DND-41 (cell line): ENCODE measurements around the gene ELMO3.

ENCODE experiments used
- ATAC-seq: fragments of 200-7000 bp; cut with Tn5 transposase; 3 replicates; pipeline ENCODE4 v1.9.1; 2021; ENCODE audit warnings: low read depth; ENCODE audit not compliant: insufficient read depth
- DNase-seq: peaks from one replicate; pipeline ENCODE4 v3.0.0-alpha.2; 2020
- H2AFZ ChIP-seq: 2 replicates; pipeline ENCODE4 v1.6.0; 2012; ENCODE audit warnings: low read depth, low read length
- H3K27ac ChIP-seq: 2 replicates; pipeline ENCODE4 v1.5.1; 2012; ENCODE audit warnings: low read length, inconsistent platforms
- H3K27me3 ChIP-seq: fragments of 200-600 bp; sonication (generic); 2 replicates; pipeline ENCODE4 v1.6.0; 2012; ENCODE audit warnings: low read length, mild to moderate bottlenecking, inconsistent platforms; ENCODE audit not compliant: insufficient read depth, poor library complexity
- H3K36me3 ChIP-seq: 2 replicates; pipeline ENCODE4 v1.5.1; 2012; ENCODE audit warnings: low read length, inconsistent platforms; ENCODE audit not compliant: insufficient read depth
- H3K4me1 ChIP-seq: 2 replicates; pipeline ENCODE4 v1.5.1; 2012; ENCODE audit warnings: mild to moderate bottlenecking, low read length; ENCODE audit not compliant: insufficient read depth
- H3K4me2 ChIP-seq: 2 replicates; pipeline ENCODE4 v1.6.0; 2012; ENCODE audit warnings: mild to moderate bottlenecking, moderate library complexity, low read length, inconsistent platforms; ENCODE audit not compliant: insufficient read depth
- H3K4me3 ChIP-seq, 2 experiments: fragments of 200-600 bp in 1 of 2; shearing (Covaris generic) in 1 of 2; 2 replicates each; pipeline ENCODE4 v1.5.1; 2012 to 2016; ENCODE audit warnings: inconsistent platforms in 2 of 2, low read length in 2 of 2, mild to moderate bottlenecking in 2 of 2, low read depth in 1 of 2, moderate library complexity in 1 of 2
- H3K79me2 ChIP-seq: 2 replicates; pipeline ENCODE4 v1.6.0; 2012; ENCODE audit warnings: low read length, inconsistent platforms; ENCODE audit not compliant: insufficient read depth
- H3K9ac ChIP-seq: 2 replicates; pipeline ENCODE4 v1.6.0; 2012; ENCODE audit warnings: low read depth, mild to moderate bottlenecking, inconsistent platforms, low read length, moderate library complexity
- H3K9me3 ChIP-seq: 2 replicates; pipeline ENCODE4 v1.5.1; 2012; ENCODE audit warnings: low read length, moderate library complexity, mild to moderate bottlenecking, inconsistent platforms; ENCODE audit not compliant: insufficient read depth, severe bottlenecking
- H4K20me1 ChIP-seq: 2 replicates; pipeline ENCODE4 v1.6.0; 2012; ENCODE audit warnings: low read length; ENCODE audit not compliant: insufficient read depth
- EZH2 ChIP-seq: IDR thresholded peaks from 3 replicates; pipeline ENCODE4 v1.6.1; 2012; ENCODE audit warnings: borderline replicate concordance, low read depth, mild to moderate bottlenecking, moderate library complexity, low read length, inconsistent platforms; ENCODE audit not compliant: severe bottlenecking
- TF ChIP-seq, protein P1 (sequence below): IDR thresholded peaks from 2 replicates; pipeline ENCODE4 v1.5.1; 2012; ENCODE audit warnings: borderline replicate concordance, low read length, moderate library complexity, mild to moderate bottlenecking; ENCODE audit not compliant: poor library complexity, severe bottlenecking; ENCODE audit errors: extremely low read depth

ELMO3 gene

DNA sequence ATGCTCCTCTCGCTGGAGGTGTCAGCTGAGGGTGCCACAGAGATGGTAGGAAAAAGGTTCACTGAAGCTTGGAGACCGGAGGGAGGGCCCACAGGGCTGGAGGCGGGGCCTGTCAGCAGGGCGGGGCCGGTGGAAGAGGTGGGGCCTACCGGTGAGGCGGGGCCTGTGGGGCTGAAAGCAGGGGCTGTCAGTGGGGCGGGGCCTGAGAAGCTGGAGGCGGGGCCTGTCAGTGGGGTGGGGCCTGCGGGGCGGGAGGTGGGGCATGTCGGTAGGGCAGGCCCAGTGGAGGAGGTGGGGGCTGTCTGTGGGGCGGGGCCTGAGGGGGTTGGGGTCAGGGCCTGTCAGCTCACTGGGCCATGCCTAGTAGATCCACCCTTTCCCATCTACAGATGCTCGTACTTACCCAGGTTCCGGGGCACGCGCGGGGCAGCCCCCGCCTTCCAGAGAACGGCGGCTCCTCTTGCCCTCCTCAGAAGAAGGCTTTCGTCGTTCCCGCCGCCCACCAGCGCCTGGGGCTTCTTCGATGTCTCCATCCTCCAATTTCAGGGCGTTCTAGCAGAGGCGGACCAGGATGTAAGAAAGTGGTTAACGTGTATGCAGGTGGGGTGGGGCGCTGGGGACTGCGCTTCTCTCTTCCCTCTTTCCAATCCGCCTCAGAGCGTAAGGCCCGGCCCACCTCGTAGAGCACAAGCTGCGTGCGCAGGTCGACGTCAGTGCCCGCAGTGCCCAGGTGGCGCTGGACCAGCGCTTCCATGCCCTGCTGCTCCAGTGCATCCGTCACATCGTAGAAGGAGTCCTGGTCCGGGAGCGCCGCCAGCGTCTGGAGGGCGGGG, 37.8 kb downstream of the ELMO3 start:
- Histone ChIP-seq H3K36me3 (peaks cover 34% of the 10 kb centered on the region), H2AFZ (peak overlapping the region; percentile 76), H3K9me3 (no peaks in the 10 kb centered on the region), H3K4me3 (peak overlapping the region; percentile 12 to 55; a peak in 3 of 4 replicates), H3K27ac (peak overlapping the region; percentile 95), H3K9ac (peak overlapping the region; percentile 53), H3K79me2 (peaks cover 14% of the 10 kb centered on the region; the same call in 1 of the 2 replicates), H3K4me2 (peak overlapping the region; percentile 57), H4K20me1 (peaks cover 4% of the 10 kb centered on the region; the same call in 1 of the 2 replicates), H3K27me3 (no peaks in the 10 kb centered on the region), H3K4me1 (peaks cover 25% of the 10 kb centered on the region)
- TF ChIP-seq, protein P1, sequence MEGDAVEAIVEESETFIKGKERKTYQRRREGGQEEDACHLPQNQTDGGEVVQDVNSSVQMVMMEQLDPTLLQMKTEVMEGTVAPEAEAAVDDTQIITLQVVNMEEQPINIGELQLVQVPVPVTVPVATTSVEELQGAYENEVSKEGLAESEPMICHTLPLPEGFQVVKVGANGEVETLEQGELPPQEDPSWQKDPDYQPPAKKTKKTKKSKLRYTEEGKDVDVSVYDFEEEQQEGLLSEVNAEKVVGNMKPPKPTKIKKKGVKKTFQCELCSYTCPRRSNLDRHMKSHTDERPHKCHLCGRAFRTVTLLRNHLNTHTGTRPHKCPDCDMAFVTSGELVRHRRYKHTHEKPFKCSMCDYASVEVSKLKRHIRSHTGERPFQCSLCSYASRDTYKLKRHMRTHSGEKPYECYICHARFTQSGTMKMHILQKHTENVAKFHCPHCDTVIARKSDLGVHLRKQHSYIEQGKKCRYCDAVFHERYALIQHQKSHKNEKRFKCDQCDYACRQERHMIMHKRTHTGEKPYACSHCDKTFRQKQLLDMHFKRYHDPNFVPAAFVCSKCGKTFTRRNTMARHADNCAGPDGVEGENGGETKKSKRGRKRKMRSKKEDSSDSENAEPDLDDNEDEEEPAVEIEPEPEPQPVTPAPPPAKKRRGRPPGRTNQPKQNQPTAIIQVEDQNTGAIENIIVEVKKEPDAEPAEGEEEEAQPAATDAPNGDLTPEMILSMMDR = no peak
- TF ChIP-seq EZH2 = no peak
- DNase-seq = peak; percentile 91
- peak; percentile 75 for ATAC-seq

DNA sequence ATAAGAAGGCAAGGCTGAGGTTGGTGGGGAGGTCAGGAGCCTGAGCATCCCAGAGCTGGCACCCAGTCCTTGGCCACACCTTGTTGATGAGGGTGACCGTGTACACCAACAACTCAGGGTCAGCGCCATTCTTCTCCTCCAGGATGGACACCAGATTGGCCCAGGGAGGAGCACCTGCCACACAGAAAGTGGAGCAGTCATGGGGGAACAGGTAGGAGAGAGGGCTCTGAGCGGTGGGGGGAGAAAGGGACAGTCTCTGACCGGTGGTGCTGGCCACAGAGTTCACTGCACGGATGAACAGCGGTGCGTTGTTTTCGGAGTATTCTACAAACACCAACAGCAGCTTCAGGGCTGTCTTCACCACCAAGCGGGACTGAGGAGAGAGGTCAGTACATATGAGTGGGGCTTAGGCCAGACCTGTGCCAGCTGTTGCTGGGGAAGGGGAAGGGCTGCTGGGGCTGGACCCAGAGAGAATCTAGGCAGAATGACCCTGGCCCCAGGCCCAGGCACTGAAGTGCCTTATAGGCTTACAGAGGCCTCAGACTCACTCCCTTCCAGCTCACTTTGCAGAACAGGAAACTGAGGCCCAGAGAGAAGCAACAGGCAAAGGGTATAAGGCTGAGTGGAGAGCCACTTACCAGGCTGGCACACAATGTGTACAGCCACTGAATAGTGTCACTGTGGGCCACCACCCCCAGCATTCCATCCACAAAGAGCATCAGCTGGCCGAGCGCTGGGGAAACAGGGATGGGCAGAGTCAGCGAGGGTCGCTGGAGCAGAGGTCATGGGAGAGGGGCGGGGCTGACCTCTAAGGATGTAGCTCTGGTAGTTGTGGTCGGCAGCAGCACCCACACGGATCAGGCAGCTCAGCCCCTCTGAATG, 38.7 kb downstream of the ELMO3 start:
- H3K4me3 ChIP-seq = no peak overlapping the region; a peak in 1 of 4 replicates
- peaks cover 25% of the 10 kb centered on the region for H3K4me1 ChIP-seq
- ATAC-seq (no peak), DNase-seq (no peak)
- no peaks in the 10 kb centered on the region for H3K27me3 ChIP-seq
- H3K9me3 ChIP-seq = no peaks in the 10 kb centered on the region
- H4K20me1 ChIP-seq = peaks cover 9% of the 10 kb centered on the region
- H3K27ac ChIP-seq = no peak overlapping the region
- no peak overlapping the region for H2AFZ ChIP-seq
- no peak overlapping the region for H3K9ac ChIP-seq
- peak overlapping the region; percentile 54; the same call in 1 of the 2 replicates for H3K4me2 ChIP-seq
- peaks cover 31% of the 10 kb centered on the region for H3K36me3 ChIP-seq
- H3K79me2 ChIP-seq = peaks cover 17% of the 10 kb centered on the region; the same call in 1 of the 2 replicates
- TF ChIP-seq EZH2 = no peak
- TF ChIP-seq, protein P1 = no peak

DNA sequence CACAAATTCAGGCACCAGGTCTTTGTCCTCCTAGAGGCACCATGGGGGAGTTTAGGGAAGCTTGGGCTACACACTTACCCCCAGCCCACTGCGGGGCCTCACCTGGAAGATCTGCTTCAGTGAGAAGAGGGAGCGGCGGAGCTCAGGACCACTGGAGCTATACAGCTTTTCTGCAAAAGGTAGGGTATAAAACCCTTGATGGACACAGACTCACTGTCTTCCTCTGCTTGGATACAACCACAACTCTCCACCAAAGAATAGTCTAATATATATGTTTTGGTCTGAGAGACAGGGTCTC, 39.3 kb downstream of the ELMO3 start:
- Histone ChIP-seq H3K9ac (no peak overlapping the region), H3K4me2 (no peak overlapping the region), H4K20me1 (peaks cover 9% of the 10 kb centered on the region), H2AFZ (no peak overlapping the region), H3K27me3 (no peaks in the 10 kb centered on the region), H3K79me2 (peaks cover 17% of the 10 kb centered on the region; the same call in 1 of the 2 replicates), H3K27ac (no peak overlapping the region), H3K4me1 (peaks cover 25% of the 10 kb centered on the region), H3K4me3 (no peak overlapping the region), H3K9me3 (no peaks in the 10 kb centered on the region), H3K36me3 (peaks cover 30% of the 10 kb centered on the region)
- TF ChIP-seq, protein P1 = no peak
- no peak for TF ChIP-seq EZH2
- no peak for ATAC-seq
- DNase-seq = no peak
